ENCODE results near the gene PTPDC1.

Gene PTPDC1

DNA sequence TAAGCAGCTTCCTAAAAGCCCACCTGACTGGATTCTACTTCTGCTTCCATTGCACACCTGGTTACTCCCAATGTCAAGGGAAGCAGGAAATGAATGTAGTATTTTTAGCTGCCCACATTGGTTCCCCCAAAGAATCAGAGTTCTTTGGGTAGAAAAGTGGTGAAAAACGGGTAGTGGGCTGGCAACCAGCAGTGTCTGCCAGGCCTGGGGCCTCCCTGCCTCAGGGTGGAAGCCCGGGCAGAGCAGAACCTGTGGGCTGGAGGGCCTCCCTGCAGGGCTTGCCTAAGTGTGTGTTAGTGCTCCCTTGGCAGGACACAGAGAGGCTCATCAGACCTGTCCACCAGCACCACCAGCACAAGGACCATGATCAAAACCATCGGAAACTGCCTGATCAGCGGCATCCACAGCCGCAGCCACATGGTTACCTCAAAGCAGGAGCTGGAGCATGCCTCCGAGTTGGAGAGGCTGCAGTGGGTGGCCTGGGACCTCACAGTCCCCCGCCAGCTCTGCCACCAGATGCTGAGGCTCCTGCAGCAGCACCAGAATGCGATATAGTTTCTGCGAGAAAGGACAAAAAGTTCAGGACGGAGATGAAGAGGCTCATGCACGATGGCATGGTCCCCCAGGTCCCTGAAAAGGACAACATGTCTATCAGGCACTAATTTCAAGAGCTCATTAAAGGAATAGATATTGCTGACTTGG, 72.2 kb downstream of the PTPDC1 start:
- TF ChIP-seq ARNT (IDR thresholded peaks at IDR 0.05): no peak
- TF ChIP-seq NFRKB (IDR thresholded peaks at IDR 0.05): no peak
- TF ChIP-seq HDGF (IDR thresholded peaks at IDR 0.05; ENCODE audit: borderline replicate concordance): no peak
- TF ChIP-seq L3MBTL2 (conservative IDR thresholded peaks at IDR 0.05): no peak
- no peak for TF ChIP-seq FOXM1 (IDR thresholded peaks at IDR 0.05; ENCODE audit: borderline replicate concordance)
- no peak for TF ChIP-seq SUZ12 (IDR thresholded peaks at IDR 0.05)
- TF ChIP-seq TARDBP (IDR thresholded peaks at IDR 0.05): no peak
- TF ChIP-seq CTBP1 (IDR thresholded peaks at IDR 0.05; ENCODE audit: borderline replicate concordance): no peak
- TF ChIP-seq SP1 (IDR thresholded peaks at IDR 0.05): no peak
- no peak for TF ChIP-seq BHLHE40 (IDR thresholded peaks at IDR 0.05; ENCODE audit: borderline replicate concordance)
- TF ChIP-seq FOXK2 (IDR thresholded peaks at IDR 0.05): no peak
- no peak for TF ChIP-seq LEF1 (IDR thresholded peaks at IDR 0.05; ENCODE audit: borderline replicate concordance)
- TF ChIP-seq ZNF384 (IDR thresholded peaks at IDR 0.05): no peak
- TF ChIP-seq FOXA1 (IDR thresholded peaks at IDR 0.05): no peak
- no peak for TF ChIP-seq ELF4 (IDR thresholded peaks at IDR 0.05)
- TF ChIP-seq PKNOX1 (IDR thresholded peaks at IDR 0.05): no peak
- ChIA-PET POLR2A (interaction anchor here (1.3 kb wide), 1 partner anchor 10 kb away, joined by 7 read pairs; no protein-coding TSS in a partner anchor), CTCF (interaction anchor here (0.8 to 1.1 kb wide), 2 partner anchors 8 to 21 kb away, joined by 3 read pairs; no protein-coding TSS in a partner anchor)
- DNase-seq (ENCODE audit: extremely low spot score): no peak

GRCh38 chr9:94157050-94157801, 73.0 kb downstream of the PTPDC1 start:
- POLR2A ChIA-PET: interaction anchor here (1.3 kb wide), 1 partner anchor 9 kb away, joined by 7 read pairs; no protein-coding TSS in a partner anchor
- peak; percentile 44 for DNase-seq (ENCODE audit: extremely low spot score)
- TF ChIP-seq CTBP1 (IDR thresholded peaks at IDR 0.05; ENCODE audit: borderline replicate concordance) (no peak), NFRKB (IDR thresholded peaks at IDR 0.05) (no peak), FOXM1 (IDR thresholded peaks at IDR 0.05; ENCODE audit: borderline replicate concordance) (no peak), HDGF (IDR thresholded peaks at IDR 0.05; ENCODE audit: borderline replicate concordance) (no peak), PKNOX1 (IDR thresholded peaks at IDR 0.05) (no peak), SP1 (IDR thresholded peaks at IDR 0.05) (no peak), FOXA1 (IDR thresholded peaks at IDR 0.05) (no peak), ELF4 (IDR thresholded peaks at IDR 0.05) (no peak), TARDBP (IDR thresholded peaks at IDR 0.05) (no peak), BHLHE40 (IDR thresholded peaks at IDR 0.05; ENCODE audit: borderline replicate concordance) (no peak)
- CTCF ChIA-PET: interaction anchor here (0.7 to 1.1 kb wide), 4 partner anchors 9 to 144 kb away, joined by 3 to 4 read pairs (median 3); no protein-coding TSS in a partner anchor

All from HEK293T (cell line).